Measurements from ENCODE around the gene ATP5PD.

DNA sequence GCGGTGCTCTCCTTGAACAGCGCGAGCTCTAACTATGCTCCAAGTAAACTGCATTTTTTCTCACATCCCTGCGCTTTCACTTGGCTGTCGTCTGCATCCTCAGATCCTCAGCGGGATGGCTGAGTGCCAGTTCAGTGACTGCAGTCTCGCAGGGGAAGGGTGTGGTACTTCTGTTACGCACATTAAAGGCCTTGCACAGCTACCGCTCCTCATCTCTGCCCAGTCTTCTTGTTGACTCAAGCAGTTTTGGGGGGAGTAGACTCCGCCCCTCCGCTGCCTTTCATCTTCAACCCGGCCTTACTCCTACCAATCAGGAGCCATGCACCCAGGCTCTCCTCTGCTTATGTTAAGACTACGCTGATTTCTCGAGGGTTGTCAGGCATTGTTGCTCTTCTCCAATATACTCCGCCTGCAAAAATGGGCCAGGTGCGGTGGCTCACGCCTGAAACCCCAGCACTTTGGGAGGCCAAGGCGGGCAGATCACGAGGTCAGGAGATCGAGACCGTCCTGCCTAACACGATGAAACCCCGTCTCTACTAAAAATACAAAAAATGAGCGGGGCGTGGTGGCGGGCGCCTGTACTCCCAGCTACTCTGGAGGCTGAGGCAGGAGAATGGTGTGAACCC is 10.0 kb downstream of the ATP5PD start:
- TF ChIP-seq, protein P1, sequence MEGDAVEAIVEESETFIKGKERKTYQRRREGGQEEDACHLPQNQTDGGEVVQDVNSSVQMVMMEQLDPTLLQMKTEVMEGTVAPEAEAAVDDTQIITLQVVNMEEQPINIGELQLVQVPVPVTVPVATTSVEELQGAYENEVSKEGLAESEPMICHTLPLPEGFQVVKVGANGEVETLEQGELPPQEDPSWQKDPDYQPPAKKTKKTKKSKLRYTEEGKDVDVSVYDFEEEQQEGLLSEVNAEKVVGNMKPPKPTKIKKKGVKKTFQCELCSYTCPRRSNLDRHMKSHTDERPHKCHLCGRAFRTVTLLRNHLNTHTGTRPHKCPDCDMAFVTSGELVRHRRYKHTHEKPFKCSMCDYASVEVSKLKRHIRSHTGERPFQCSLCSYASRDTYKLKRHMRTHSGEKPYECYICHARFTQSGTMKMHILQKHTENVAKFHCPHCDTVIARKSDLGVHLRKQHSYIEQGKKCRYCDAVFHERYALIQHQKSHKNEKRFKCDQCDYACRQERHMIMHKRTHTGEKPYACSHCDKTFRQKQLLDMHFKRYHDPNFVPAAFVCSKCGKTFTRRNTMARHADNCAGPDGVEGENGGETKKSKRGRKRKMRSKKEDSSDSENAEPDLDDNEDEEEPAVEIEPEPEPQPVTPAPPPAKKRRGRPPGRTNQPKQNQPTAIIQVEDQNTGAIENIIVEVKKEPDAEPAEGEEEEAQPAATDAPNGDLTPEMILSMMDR (IDR thresholded peaks at IDR 0.05; ENCODE audit: insufficient read depth, low read depth, low read length): no peak
- no peak for TF ChIP-seq EZH2 (IDR thresholded peaks at IDR 0.05; ENCODE audit: insufficient read depth, low read length)

Data from astrocyte (in vitro differentiated cells and primary cell).